Measurements from ENCODE around the gene COL4A4. TPM values are rescaled to one million over a fixed set of nuclear protein-coding genes. Genes with fewer than 3 reads are reported as not detected.

Gene COL4A4
- total RNA-seq (30.2 and 34.6 TPM in 2 replicates), polyA plus RNA-seq (3.5 and 6.2 TPM in 2 replicates), polyA minus RNA-seq (5.9 and 8.9 TPM in 2 replicates)
- 9.7 TPM for total RNA-seq (2013)

GRCh38 chr2:227163998-227164762, at the start of gene COL4A4, which contains the start of gene COL4A3:
Gene COL4A4 (minus strand): TSS chr2:227164205. CDS start chr2:227147483, 16,722 bp downstream.
Gene COL4A3 (plus strand): TSS chr2:227164624. CDS start chr2:227164727, 103 bp downstream.
- peak within 1 kb of the TSS; percentile 70 for H3K9ac ChIP-seq (ENCODE audit: low read length)
- H3K4me3 ChIP-seq (ENCODE audit: control extremely low read depth in 1 of 5, extremely low read depth in 1 of 5, insufficient read depth in 1 of 5, low read depth in 2 of 5, low read length in 4 of 5), result peak within 1 kb of the TSS in 4 of 5 experiments; percentile 48 to 71 (median 60)
- Mint-ChIP-seq H3K27ac (peak within 1 kb of the TSS; percentile 93), H3K4me3 (peak within 1 kb of the TSS; percentile 93), H3K27me3 (peaks cover 3% of the 10 kb centered on the region), H3K4me1 (peaks cover 38% of the 10 kb centered on the region), H3K9me3 (ENCODE audit: insufficient read depth) (no peaks in the 10 kb centered on the region)
- H3K27ac ChIP-seq (ENCODE audit: low read length in 2 of 2), result peak within 1 kb of the TSS; percentile 52 to 62
- ATAC-seq (ENCODE audit: low read depth), result peak; percentile 82
- H4K20me1 ChIP-seq (ENCODE audit: control insufficient read depth, insufficient read depth, low read length, poor library complexity, severe bottlenecking), result no peaks in the 10 kb centered on the region
- H3K79me2 ChIP-seq (ENCODE audit: control insufficient read depth, insufficient read depth, low read length), result no peaks in the 10 kb centered on the region
- TF ChIP-seq EZH2 (IDR thresholded peaks at IDR 0.05; ENCODE audit: borderline replicate concordance, insufficient read depth, low read depth, low read length, poor library complexity, severe bottlenecking) (no peak), CTCF (IDR thresholded peaks at IDR 0.05) (no peak)
- peak within 1 kb of the TSS; percentile 83 for H2AFZ ChIP-seq (ENCODE audit: insufficient read depth, low read depth, low read length, poor library complexity, severe bottlenecking)
- intact Hi-C loops (cut with micrococcal nuclease), result loop anchor here (5.0 kb wide), 1 partner anchor 158 kb away; no protein-coding TSS in a partner anchor
- no peaks in the 10 kb centered on the region for H3K36me3 ChIP-seq (replicated peaks in 1 of 2; ENCODE audit: control extremely low read depth in 1 of 2, control insufficient read depth in 1 of 2, extremely low read depth in 1 of 2, insufficient read depth in 2 of 2, low read length in 1 of 2)
- 2% methylated on average over 69 of the region's 77 CpGs for WGBS (ENCODE audit: insufficient coverage)
- ChIA-PET CTCF (interaction anchor here (0.7 to 1.3 kb wide), 5 partner anchors 30 to 171 kb away, joined by 3 to 4 read pairs (median 3); no protein-coding TSS in a partner anchor), POLR2A (interaction anchor here (0.6 kb wide), 1 partner anchor 13 kb away, joined by 3 read pairs; no protein-coding TSS in a partner anchor)
- H3K4me2 ChIP-seq (replicated peaks; ENCODE audit: low read depth, low read length, poor library complexity, severe bottlenecking), result peak within 1 kb of the TSS; percentile 80
- H3K27me3 ChIP-seq (replicated peaks in 1 of 4; ENCODE audit: control extremely low read depth in 1 of 4, control insufficient read depth in 3 of 4, insufficient read depth in 4 of 4, low read length in 3 of 4), result peaks cover 0 to 5% (median 0%) of the 10 kb centered on the region in 4 experiments
- peaks cover 8 to 22% of the 10 kb centered on the region in 2 donors for H3K4me1 ChIP-seq (ENCODE audit: control insufficient read depth in 2 of 2, insufficient read depth in 2 of 2, low read length in 2 of 2)
- peak; percentile 72 for DNase-seq
- H3K9me3 ChIP-seq (ENCODE audit: control extremely low read depth in 1 of 3, control insufficient read depth in 2 of 3, insufficient read depth in 1 of 3, low read length in 2 of 3), result peaks cover 0 to under 1% (median 0%) of the 10 kb centered on the region in 3 donors

GRCh38 chr2:227207573-227207972, 43.6 kb upstream of the COL4A4 start:
- no peaks in the 10 kb centered on the region for H3K36me3 ChIP-seq (replicated peaks in 1 of 2; ENCODE audit: control extremely low read depth in 1 of 2, control insufficient read depth in 1 of 2, extremely low read depth in 1 of 2, insufficient read depth in 2 of 2, low read length in 1 of 2)
- intact Hi-C loops (cut with micrococcal nuclease), result no loop called here
- Mint-ChIP-seq H3K4me1 (no peaks in the 10 kb centered on the region), H3K27me3 (no peaks in the 10 kb centered on the region), H3K9me3 (ENCODE audit: insufficient read depth) (no peaks in the 10 kb centered on the region), H3K4me3 (no peak overlapping the region), H3K27ac (no peak overlapping the region)
- ATAC-seq (ENCODE audit: low read depth) (no peak), DNase-seq (no peak)
- H4K20me1 ChIP-seq (ENCODE audit: control insufficient read depth, insufficient read depth, low read length, poor library complexity, severe bottlenecking), result no peaks in the 10 kb centered on the region
- H3K4me2 ChIP-seq (replicated peaks; ENCODE audit: low read depth, low read length, poor library complexity, severe bottlenecking), result no peak overlapping the region
- peaks cover 0 to 3% (median 0%) of the 10 kb centered on the region in 4 experiments for H3K27me3 ChIP-seq (replicated peaks in 1 of 4; ENCODE audit: control extremely low read depth in 1 of 4, control insufficient read depth in 3 of 4, insufficient read depth in 4 of 4, low read length in 3 of 4)
- H3K27ac ChIP-seq (ENCODE audit: low read length in 2 of 2), result no peak overlapping the region
- H3K4me1 ChIP-seq (ENCODE audit: control insufficient read depth in 2 of 2, insufficient read depth in 2 of 2, low read length in 2 of 2), result no peaks in the 10 kb centered on the region
- no peak overlapping the region for H3K9ac ChIP-seq (ENCODE audit: low read length)
- H3K9me3 ChIP-seq (ENCODE audit: control extremely low read depth in 1 of 3, control insufficient read depth in 2 of 3, insufficient read depth in 1 of 3, low read length in 2 of 3), result no peaks in the 10 kb centered on the region
- POLR2A ChIA-PET, result no interaction called here
- H3K79me2 ChIP-seq (ENCODE audit: control insufficient read depth, insufficient read depth, low read length), result no peaks in the 10 kb centered on the region
- WGBS (ENCODE audit: insufficient coverage), result 100% methylated on average over 2 of the region's 2 CpGs
- no peak overlapping the region for H2AFZ ChIP-seq (ENCODE audit: insufficient read depth, low read depth, low read length, poor library complexity, severe bottlenecking)
- CTCF ChIA-PET, result no interaction called here
- TF ChIP-seq CTCF (IDR thresholded peaks at IDR 0.05), result no peak
- no peak for TF ChIP-seq EZH2 (IDR thresholded peaks at IDR 0.05; ENCODE audit: borderline replicate concordance, insufficient read depth, low read depth, low read length, poor library complexity, severe bottlenecking)
- no peak overlapping the region for H3K4me3 ChIP-seq (ENCODE audit: control extremely low read depth in 1 of 5, extremely low read depth in 1 of 5, insufficient read depth in 1 of 5, low read depth in 2 of 5, low read length in 4 of 5)

Measured in B cell (primary cell).